GM18867 (cell line): ENCODE measurements around the gene CCDC117.
"Not testable (repeated sequence)": the region's sequence is repeated elsewhere in the genome, so short reads cannot be mapped to it uniquely, and the experiment has no call there.

ENCODE experiments used
- ATAC-seq: cut with Tn5 transposase; IDR thresholded peaks from one replicate; pipeline ENCODE4 v1.9.1; 2021; ENCODE audit warnings: mild to moderate bottlenecking, moderate library complexity; ENCODE audit not compliant: unreplicated experiment

Gene CCDC117, protein sequence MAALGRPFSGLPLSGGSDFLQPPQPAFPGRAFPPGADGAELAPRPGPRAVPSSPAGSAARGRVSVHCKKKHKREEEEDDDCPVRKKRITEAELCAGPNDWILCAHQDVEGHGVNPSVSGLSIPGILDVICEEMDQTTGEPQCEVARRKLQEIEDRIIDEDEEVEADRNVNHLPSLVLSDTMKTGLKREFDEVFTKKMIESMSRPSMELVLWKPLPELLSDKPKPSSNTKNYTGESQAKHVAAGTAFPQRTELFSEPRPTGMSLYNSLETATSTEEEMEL

DNA sequence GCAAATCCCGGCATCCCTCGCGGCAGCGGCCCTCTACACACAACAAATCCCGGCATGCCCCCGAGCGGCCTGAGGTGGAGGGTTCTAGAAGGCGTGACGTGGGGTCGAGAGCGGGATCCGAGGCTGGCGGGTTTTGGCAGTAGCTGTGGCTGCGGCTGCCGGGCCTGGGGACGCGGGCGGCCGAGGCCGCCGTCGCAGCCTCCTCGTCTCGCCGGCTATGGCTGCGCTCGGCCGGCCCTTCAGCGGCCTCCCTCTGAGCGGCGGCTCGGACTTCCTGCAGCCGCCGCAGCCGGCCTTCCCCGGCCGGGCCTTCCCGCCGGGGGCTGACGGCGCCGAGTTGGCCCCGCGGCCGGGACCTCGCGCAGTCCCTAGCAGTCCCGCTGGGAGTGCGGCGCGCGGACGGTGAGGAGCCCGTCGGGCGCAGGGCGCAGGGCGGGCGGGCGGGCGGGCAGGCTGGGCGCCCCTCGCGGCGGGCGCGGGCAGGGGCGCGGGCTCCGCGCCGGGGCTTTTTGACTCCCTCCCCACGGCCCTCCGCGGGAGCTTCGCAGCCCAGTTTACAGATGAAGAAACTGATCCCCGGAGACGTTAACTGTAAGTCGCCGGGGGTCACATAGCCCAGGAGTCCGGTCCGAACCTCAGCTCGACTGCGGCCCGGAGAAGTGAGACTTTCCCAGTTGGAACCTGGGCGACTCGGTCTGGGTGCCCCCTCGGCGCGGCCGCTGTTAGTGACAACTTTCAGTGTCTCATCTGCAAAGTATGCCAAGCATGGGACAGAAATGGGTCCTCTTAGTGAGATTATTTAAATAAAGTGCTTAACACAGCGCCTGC lies at the start of gene CCDC117:
TSS of gene CCDC117 (plus strand) at position 63 of the 828 bp plus-strand sequence. CDS start at position 218, 155 bp downstream.
- peak; percentile 87 for ATAC-seq

DNA sequence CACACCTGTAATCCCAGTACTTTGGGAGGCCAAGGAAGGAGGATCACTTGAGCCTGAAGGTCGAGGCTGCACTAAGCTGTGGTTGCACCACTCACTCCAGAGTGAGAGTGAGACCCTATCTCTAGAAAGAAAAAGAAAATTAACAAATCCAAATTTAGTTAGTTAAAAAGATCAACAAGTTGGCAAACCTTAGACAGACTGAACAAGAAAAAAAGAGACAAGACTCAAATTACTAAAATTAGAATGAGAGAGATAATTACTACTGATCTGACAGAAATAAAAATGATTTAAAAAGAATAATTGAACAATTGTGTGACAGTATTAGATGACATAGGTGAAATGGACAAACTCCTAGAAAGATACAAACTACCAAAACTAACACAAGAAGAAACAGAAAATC lies 44.5 kb upstream of the CCDC117 start:
- no peak for ATAC-seq

GRCh38 chr22:28728621-28729313 lies 43.7 kb upstream of the CCDC117 start:
- ATAC-seq: no peak

DNA sequence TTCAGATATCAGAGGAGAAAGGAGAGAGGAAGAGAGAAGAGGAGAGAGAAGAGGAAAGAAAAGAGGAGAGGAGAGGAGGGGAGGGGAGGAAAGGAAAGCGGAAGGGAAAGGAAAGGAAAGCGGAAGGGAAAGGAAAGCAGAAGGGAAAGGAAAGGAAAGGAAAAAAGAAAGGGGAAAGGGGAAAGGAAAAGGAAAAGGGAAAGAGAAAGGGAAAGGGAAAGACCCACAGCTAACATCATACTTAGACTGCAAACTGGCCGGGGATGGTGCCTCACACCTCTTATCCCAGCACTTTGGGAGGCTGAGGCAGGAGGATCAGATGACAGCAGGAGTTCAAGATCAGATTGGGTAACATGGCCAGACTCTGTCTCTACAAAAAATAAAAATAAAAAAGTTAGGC lies 42.3 kb upstream of the CCDC117 start:
- no peak for ATAC-seq

DNA sequence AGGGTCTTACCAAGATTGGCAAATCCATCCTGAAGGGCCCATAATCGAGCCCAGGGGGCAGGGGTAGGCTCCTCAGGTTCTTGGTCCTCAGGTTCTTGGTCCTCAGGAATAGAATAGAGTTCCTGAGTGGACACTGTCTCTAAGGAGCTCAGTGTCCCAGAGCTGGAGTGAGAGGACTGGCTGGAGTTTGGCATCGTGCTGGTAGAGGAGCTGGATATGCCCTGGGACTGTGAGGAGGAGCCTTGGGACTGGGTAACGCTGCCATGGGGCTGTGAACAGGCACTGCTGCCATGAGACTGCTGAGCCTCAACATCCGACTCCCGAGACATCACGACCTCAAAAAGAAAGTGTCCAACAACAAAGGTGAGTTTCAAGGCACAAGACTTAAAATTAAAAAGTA lies 38.1 kb upstream of the CCDC117 start:
- no peak for ATAC-seq

- ATAC-seq: no peak
Measured at GRCh38 chr22:28736301-28737155, 36.0 kb upstream of the CCDC117 start.

DNA sequence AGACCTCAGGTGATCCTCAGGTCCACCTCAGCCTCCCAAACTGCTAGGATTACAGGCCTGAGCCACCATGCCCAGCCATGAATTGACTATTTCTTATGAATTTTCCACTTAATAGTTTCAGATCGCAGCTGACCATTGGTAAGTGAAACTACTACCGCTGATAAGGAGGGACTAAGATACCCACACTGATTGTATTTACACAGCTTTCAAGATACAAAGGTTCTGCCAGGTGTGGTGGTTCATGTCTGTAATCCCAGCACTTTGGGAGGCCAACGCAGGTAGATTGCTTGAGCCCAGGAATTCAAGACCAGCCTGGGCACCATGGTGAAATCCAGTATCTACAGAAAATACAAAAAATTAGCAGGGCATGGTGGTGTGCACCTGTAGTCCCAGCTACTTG lies 34.8 kb upstream of the CCDC117 start:
- no peak for ATAC-seq

DNA sequence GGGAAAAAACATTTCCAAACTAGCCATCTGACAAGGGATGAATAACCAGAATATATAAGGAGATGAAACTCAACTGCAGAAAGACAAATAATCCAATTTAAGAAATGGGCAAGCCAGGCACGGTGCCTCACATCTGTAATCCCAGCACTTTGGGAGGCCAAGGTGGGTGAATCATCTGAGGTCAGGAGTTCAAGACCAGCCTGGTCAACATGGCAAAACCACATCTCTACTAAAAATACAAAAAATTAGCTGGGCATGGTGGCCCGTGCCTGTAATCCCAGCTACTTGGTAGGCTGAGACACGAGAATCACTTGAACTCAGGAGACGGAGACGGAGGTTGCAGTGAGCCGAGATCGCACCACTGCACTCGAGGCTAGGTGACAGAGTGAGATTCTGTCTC lies 33.6 kb upstream of the CCDC117 start:
- not testable (repeated sequence) for ATAC-seq

DNA sequence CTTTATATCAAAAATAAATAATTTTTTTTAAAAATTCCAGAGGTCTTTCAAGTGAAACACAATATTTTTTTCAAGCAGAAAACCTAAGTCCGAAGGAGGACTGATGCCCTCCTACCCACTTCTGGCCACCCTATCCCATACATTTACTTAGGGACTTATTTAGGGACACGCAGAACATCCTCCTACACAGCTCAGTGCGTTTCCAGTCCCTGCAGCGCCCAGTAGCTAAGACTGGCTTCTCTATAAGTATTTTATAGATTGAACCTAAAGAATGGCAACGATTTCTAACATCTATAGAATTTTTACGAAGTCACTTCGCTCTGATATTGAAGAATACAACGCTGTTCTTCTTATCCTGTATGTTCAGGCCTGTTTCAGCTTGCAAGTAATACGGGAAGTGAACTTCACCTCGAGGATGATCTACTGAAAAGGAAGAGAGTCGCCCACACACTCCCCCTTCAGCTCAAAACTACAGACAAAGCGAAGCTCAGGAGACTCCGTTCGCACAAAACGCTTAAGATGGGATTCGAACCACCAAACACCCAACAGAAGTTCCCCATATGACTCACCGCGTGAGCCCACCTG lies 31.2 kb upstream of the CCDC117 start:
- no peak for ATAC-seq

DNA sequence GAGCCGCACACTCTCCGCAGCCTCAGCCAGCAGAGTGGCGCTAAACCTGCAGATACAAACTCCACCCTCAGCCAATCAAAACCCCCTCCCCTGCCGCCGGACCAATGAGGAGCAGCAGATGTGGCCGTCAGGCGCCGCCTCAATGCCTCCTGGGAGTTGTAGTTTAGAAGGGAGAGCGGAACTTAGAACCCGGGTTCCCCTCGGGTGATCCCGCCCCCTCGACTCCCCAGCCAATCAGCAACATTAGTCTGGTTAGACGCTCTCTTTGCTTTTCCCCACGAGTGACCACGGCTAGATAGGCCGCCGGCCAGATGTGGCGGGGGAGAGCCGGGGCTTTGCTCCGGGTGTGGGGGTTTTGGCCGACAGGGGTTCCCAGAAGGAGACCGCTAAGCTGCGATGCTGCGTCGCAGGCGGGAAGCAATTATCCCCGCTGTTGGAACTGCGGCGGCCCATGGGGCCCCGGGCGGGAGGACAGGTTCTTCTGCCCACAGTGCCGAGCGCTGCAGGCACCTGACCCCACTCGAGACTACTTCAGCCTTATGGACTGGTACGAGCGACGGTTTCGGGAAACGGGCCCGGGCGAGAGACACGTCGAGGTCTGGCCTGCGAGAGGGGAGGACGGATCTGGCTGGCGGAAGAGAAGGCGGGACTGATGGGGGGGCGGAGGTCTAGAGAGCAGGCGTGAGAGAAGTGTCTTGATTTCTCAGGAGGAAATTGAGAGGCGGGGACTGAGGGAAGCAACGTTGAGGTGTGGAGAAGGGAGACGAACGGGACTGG lies 30.5 kb upstream of the CCDC117 start, which contains the start of the genes CHEK2 and HSCB:
TSS of gene CHEK2 (minus strand) at position 36 of the 777 bp plus-strand sequence. CDS start 7,099 bp downstream, outside the sequence.
TSS of gene HSCB (plus strand) at position 255 of the 777 bp plus-strand sequence. CDS start at position 312, 57 bp downstream.
- ATAC-seq: peak; percentile 87

- no peak for ATAC-seq
Measured at GRCh38 chr22:28742562-28742962, 29.9 kb upstream of the CCDC117 start.

- ATAC-seq: no peak
Measured at GRCh38 chr22:28743852-28744251, 28.6 kb upstream of the CCDC117 start.

- ATAC-seq: no peak
Measured at GRCh38 chr22:28750471-28750881, 22.0 kb upstream of the CCDC117 start.

- not testable (repeated sequence) for ATAC-seq
Measured at GRCh38 chr22:28754512-28754911, 18.0 kb upstream of the CCDC117 start.

- ATAC-seq: no peak
Measured at GRCh38 chr22:28759861-28760560, 12.5 kb upstream of the CCDC117 start.

DNA sequence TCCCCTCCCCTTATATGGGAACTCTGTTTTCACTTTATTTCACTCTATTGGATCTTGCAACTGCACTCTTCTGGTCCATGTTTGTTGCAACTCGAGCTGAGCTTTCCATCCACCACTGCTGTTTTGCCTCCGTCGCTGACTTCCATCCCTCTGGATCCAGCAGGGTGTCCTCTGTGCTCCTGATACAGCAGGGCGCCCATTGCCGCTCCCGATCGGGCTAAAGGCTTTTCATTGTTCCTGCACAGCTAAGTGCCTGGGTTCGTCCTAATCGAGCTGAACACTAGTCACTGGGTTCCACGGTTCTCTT lies 11.1 kb upstream of the CCDC117 start:
- no peak for ATAC-seq

DNA sequence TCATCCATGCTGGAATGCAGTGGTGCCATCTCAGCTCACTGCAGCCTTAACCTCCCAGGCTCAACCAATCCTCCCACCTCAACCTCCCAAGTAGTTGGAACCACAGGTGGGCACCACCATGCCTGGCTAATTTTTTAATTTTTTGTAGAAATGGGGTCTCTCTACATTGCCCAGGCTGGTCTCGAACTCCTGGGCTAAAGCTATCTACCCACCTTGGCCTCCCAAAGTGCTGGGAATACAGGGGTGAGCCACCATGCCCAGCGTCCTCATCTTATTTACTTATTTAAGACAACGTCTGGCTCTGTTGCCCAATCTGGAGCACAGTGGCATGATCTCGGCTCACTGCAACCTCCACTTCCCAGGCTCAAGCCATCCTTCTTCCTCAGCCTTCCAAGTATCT lies 10.5 kb upstream of the CCDC117 start:
- not testable (repeated sequence) for ATAC-seq

- no peak for ATAC-seq
Measured at GRCh38 chr22:28766628-28767027, 5.9 kb upstream of the CCDC117 start.
